Measurements from ENCODE around the gene SDSL. TPM values are rescaled to one million over a fixed set of nuclear protein-coding genes. Genes with fewer than 3 reads are reported as not detected.

SDSL gene
- total and polyA plus RNA-seq, 9 donors, result 0.43 to 19.3 (median 3.7) TPM

DNA sequence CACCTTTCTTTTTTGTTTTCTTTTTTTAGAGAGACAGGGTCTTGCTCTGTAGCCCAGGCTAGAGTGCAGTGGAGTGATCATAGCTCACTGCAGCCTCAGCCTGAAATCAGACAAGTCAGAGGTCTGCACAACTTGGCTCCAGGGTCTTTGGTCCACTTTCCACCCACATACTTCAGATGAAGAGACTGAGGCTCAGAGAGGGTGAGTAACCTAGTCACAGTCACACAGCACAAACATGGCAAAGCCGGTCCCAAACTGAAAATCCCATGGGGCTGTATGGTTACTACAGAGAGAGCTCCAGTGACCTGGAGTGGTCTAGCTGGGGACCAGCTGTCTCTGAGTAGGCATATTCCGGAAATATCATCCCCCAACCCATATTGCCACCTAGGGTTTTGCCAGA lies 30.3 kb downstream of the SDSL start:
- no peaks in the 10 kb centered on the region for H3K36me3 ChIP-seq
- WGBS, 3 donors, result 89 to 93% (median 91%) methylated on average over 2 of the region's 2 CpGs
- no peak overlapping the region for H3K27ac ChIP-seq
- H3K9me3 ChIP-seq, result no peaks in the 10 kb centered on the region
- H3K27me3 ChIP-seq, result no peaks in the 10 kb centered on the region
- H3K4me3 ChIP-seq, result no peak overlapping the region
- intact Hi-C loops (cut with DNase I), result no loop called here
- no peaks in the 10 kb centered on the region for H3K4me1 ChIP-seq (ENCODE audit: insufficient read depth)
- no peak for DNase-seq
- TF ChIP-seq, protein P1, sequence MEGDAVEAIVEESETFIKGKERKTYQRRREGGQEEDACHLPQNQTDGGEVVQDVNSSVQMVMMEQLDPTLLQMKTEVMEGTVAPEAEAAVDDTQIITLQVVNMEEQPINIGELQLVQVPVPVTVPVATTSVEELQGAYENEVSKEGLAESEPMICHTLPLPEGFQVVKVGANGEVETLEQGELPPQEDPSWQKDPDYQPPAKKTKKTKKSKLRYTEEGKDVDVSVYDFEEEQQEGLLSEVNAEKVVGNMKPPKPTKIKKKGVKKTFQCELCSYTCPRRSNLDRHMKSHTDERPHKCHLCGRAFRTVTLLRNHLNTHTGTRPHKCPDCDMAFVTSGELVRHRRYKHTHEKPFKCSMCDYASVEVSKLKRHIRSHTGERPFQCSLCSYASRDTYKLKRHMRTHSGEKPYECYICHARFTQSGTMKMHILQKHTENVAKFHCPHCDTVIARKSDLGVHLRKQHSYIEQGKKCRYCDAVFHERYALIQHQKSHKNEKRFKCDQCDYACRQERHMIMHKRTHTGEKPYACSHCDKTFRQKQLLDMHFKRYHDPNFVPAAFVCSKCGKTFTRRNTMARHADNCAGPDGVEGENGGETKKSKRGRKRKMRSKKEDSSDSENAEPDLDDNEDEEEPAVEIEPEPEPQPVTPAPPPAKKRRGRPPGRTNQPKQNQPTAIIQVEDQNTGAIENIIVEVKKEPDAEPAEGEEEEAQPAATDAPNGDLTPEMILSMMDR (IDR thresholded peaks at IDR 0.05), result no peak
- TF ChIP-seq EP300 (IDR thresholded peaks at IDR 0.05), result no peak

DNA sequence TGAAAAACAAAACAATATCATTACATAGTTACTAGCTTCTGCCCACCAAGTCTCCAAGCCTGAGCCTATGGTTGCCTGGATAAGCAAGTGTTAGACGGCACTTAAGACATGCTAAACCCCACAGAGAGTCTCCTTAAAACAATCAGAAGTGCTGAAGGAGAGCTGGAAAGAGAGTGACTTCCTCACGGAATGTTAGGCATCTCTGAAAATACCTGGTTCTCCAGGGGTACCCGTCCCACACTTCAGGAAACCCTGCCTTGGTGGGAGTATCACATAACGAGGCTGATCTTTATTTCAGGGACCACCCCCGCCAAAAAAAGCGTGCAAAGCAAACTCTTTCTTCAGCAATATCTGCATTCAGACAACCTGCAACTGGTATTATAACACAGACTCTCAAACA lies 31.1 kb downstream of the SDSL start:
- H3K4me1 ChIP-seq (ENCODE audit: insufficient read depth), result no peaks in the 10 kb centered on the region
- 8 to 18% (median 14%) methylated on average over 6 of the region's 6 CpGs for WGBS, 3 donors
- H3K36me3 ChIP-seq, result no peaks in the 10 kb centered on the region
- intact Hi-C loops (cut with DNase I), result no loop called here
- DNase-seq, result no peak
- TF ChIP-seq, protein P1 (IDR thresholded peaks at IDR 0.05), result no peak
- TF ChIP-seq EP300 (IDR thresholded peaks at IDR 0.05), result no peak
- TF ChIP-seq POLR2A (IDR thresholded peaks at IDR 0.05), result no peak
- H3K27me3 ChIP-seq, result no peaks in the 10 kb centered on the region
- H3K4me3 ChIP-seq, result no peak overlapping the region
- H3K27ac ChIP-seq, result no peak overlapping the region
- no peaks in the 10 kb centered on the region for H3K9me3 ChIP-seq

DNA sequence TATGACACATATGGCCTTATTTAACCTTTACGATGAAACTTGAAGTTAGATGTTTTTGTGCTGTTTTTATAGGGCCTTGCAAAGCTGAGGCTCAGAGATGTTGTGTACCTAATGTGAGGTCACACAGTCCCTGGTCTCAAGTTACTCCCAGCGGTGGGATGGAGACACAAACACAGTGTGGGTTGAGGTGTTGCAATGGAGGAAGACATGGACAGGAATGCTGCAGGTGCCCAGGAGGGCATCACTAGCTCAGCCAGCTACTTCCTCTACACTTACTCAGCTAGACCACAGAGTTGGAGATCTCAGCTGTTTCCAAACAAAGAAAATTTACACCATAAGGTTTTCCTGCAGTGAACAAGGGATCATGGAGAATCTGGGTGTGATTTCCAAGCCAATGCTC lies 34.0 kb downstream of the SDSL start:
- intact Hi-C loops (cut with DNase I), result no loop called here
- TF ChIP-seq, protein P1 (IDR thresholded peaks at IDR 0.05), result no peak
- TF ChIP-seq EP300 (IDR thresholded peaks at IDR 0.05), result no peak
- no peaks in the 10 kb centered on the region for H3K36me3 ChIP-seq
- H3K27ac ChIP-seq, result no peak overlapping the region
- no peaks in the 10 kb centered on the region for H3K9me3 ChIP-seq
- H3K27me3 ChIP-seq, result no peaks in the 10 kb centered on the region
- WGBS, 3 donors, result 80 to 88% (median 85%) methylated on average over 2 of the region's 2 CpGs
- H3K4me1 ChIP-seq (ENCODE audit: insufficient read depth), result no peaks in the 10 kb centered on the region
- no peak overlapping the region for H3K4me3 ChIP-seq
- no peak for DNase-seq

DNA sequence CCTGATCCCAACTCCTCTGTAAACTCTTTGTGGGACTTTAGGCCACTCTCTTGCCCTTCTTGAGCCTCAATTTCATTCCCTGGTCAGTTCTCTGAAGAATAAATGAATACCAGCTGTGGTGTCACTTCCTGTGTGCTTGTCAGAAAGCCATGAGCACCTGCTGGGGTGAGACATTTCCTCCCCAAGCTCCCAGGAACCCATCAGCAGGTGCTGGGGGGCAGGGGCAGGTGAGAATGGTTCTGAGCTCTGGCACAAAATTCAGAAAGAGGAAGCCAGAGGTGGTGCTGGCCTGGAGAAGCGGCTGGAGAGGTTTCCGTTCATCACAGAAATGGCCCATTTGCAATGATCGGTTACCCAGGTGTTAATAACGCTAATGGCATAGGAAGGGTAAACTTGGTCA lies 34.6 kb downstream of the SDSL start:
- DNase-seq, result no peak
- 51 to 55% (median 53%) methylated on average over 4 of the region's 4 CpGs for WGBS, 3 donors
- H3K27me3 ChIP-seq, result no peaks in the 10 kb centered on the region
- intact Hi-C loops (cut with DNase I), result no loop called here
- no peak overlapping the region for H3K4me3 ChIP-seq
- TF ChIP-seq POLR2A (IDR thresholded peaks at IDR 0.05), result no peak
- no peaks in the 10 kb centered on the region for H3K9me3 ChIP-seq
- H3K27ac ChIP-seq, result no peak overlapping the region
- H3K36me3 ChIP-seq, result no peaks in the 10 kb centered on the region
- H3K4me1 ChIP-seq (ENCODE audit: insufficient read depth), result no peaks in the 10 kb centered on the region

DNA sequence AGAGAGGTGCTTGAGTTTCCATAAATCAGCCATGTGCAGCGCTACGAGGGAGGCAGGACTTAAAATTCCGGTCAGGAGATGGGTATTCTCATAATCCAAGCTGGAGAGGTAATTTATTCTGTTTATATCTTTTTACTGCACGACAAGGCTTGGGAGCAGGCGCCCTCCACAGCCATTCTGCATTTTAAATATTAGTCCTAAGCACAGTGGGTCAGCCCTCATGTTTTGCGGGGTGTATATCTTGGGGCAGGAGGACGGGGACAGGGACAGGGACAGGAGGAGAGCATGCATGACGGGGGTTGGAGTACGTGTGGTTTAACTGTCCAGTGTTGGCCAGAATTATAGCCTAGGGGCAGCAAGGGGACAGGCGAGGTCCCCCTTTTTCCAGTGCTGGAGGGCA lies 35.0 kb downstream of the SDSL start:
- Histone ChIP-seq H3K4me3 (no peak overlapping the region), H3K27ac (no peak overlapping the region), H3K4me1 (ENCODE audit: insufficient read depth) (no peaks in the 10 kb centered on the region), H3K36me3 (no peaks in the 10 kb centered on the region), H3K9me3 (no peaks in the 10 kb centered on the region), H3K27me3 (no peaks in the 10 kb centered on the region)
- WGBS, 3 donors, result 20 to 23% (median 20%) methylated on average over 10 of the region's 10 CpGs
- intact Hi-C loops (cut with DNase I), result no loop called here
- TF ChIP-seq POLR2A (IDR thresholded peaks at IDR 0.05) (no peak), EP300 (IDR thresholded peaks at IDR 0.05) (no peak)
- TF ChIP-seq, protein P1 (IDR thresholded peaks at IDR 0.05), result no peak
- DNase-seq, result no peak
